GM12873 (cell line): ENCODE results near the gene GRM4.

Experiments used
- CTCF ChIP-seq: IDR thresholded peaks from 2 replicates; pipeline ENCODE4 v1.5.1; 2012; ENCODE audit warnings: low read depth, mild to moderate bottlenecking, moderate library complexity, low read length, control low read depth; ENCODE audit not compliant: insufficient read depth; ENCODE audit errors: missing control alignments

Gene GRM4

GRCh38 chr6:34144581-34145160, 1.2 kb downstream of the GRM4 start:
- no peak for TF ChIP-seq CTCF

GRCh38 chr6:34143884-34144580, 1.9 kb downstream of the GRM4 start:
- TF ChIP-seq CTCF, result peak; percentile 33

GRCh38 chr6:34143196-34143883, 2.5 kb downstream of the GRM4 start:
- TF ChIP-seq CTCF, result no peak

- no peak for TF ChIP-seq CTCF
These were observed 3.6 kb downstream of the GRM4 start for GRCh38 chr6:34142061-34142998.

GRCh38 chr6:34140075-34140474, 5.8 kb downstream of the GRM4 start:
- no peak for TF ChIP-seq CTCF

GRCh38 chr6:34138914-34139510, 6.9 kb downstream of the GRM4 start:
- TF ChIP-seq CTCF, result no peak

GRCh38 chr6:34138191-34138590, 7.7 kb downstream of the GRM4 start:
- no peak for TF ChIP-seq CTCF
